Ovary (tissue), 9 donors: ENCODE data around the gene ELOVL3. TPM values are rescaled to one million over a fixed set of nuclear protein-coding genes. Genes with fewer than 3 reads are reported as not detected.
A peak's percentile ranks its signal among the peaks of the same experiment; 100 is the strongest.

Source experiments
- DNase-seq, 5 donors: peaks; one replicate each; pipeline ENCODE4 v3.0.0-alpha.2; 2019 to 2020
- H3K27ac ChIP-seq, 2 donors: fragments of 200-600 bp; one replicate each; pipeline versions ENCODE4 v1.5.1 to v1.8.0; 2019 to 2022
- H3K27me3 ChIP-seq: fragments of 200-600 bp; one replicate; pipeline ENCODE4 v1.8.0; 2022
- H3K36me3 ChIP-seq: fragments of 200-600 bp; sonication (generic); one replicate; pipeline ENCODE4 v1.5.1; 2019
- H3K4me1 ChIP-seq: one replicate; pipeline ENCODE4 v1.8.1; 2013; ENCODE audit warnings: mild to moderate bottlenecking, moderate library complexity; ENCODE audit not compliant: insufficient read depth
- H3K4me3 ChIP-seq: fragments of 200-600 bp; sonication (generic); one replicate; pipeline ENCODE4 v1.5.1; 2017
- H3K9me3 ChIP-seq, 2 donors: fragments of 200-600 bp in 1 of 2; sonication (generic) in 1 of 2; one replicate each; pipeline versions ENCODE4 v1.5.1 to v1.8.1; 2013 to 2019; ENCODE audit warnings: mild to moderate bottlenecking in 1 of 2, moderate library complexity in 1 of 2
- EP300 ChIP-seq: sonication (generic); formaldehyde crosslinking; IDR thresholded peaks from one replicate; pipeline ENCODE4 v1.6.1; 2017; ENCODE audit warnings: antibody characterized with exemption
- POLR2A ChIP-seq: fragments of 450-650 bp; IDR thresholded peaks from one replicate; pipeline ENCODE4 v1.6.1; 2017; ENCODE audit warnings: antibody characterized with exemption, mild to moderate bottlenecking, moderate library complexity
- WGBS, 3 donors: extraction: QIAGEN DNeasy Blood & Tissue Kit in 1 of 3; methylation state at CpG; one replicate each; pipeline versions ENCODE4 v1.1.5 to v1.1.7; 2013 to 2017; 5-methylcytosine and 5-hydroxymethylcytosine counted together
- intact Hi-C, 4 donors: fragments of 100-400 bp; cut with DNase I; formaldehyde crosslinking; loops; one replicate each; pipeline versions ENCODE4 v1.11.0 to v1.15.1; 2022 to 2023
- polyA plus RNA-seq, 2 donors: library from polyadenylated mRNA; stranded (reverse); fragments of 200-250 nt in 1 of 2; fragments of 350-450 nt in 1 of 2; fragmentation: Illumina TruSeq in 1 of 2; extraction: RNeasy Lipid Tissue Mini Kit (QIAGEN cat#74804) in 1 of 2; gene quantifications; one replicate each; pipeline ENCODE4 v1.2.3, GENCODE V29; 2013 to 2014
- total RNA-seq, 7 donors: library from RNA; depleted of rRNA in 2 of 7; stranded (reverse); fragments of >200 nt in 2 of 7; fragmentation: NEBNext Ultra II Directional in 3 of 7; extraction: Animal tissue kit (Norgen Biotek cat#: 25700) in 3 of 7; gene quantifications; one replicate each; pipeline versions ENCODE4 v1.1.0 to v1.2.4, GENCODE V29; 2016 to 2023
- TF ChIP-seq, protein P1 (sequence below), 3 donors: fragments of 450-650 bp in 2 of 3; fragments of 200-600 bp in 1 of 3; IDR thresholded peaks; one replicate each; pipeline versions ENCODE4 v1.5.1 to v1.8.0; 2016 to 2022; ENCODE audit warnings: antibody characterized with exemption in 3 of 3, mild to moderate bottlenecking in 1 of 3
- donor health status: DM: no; HTN: no; CAD: no; lungs with moderate emphysema.
- donor health status: DM: no; HTN: no; CAD: no.
- donor health status: Bipolar disorder and iron deficiency.
- donor health status: DM: yes; HTN: yes; CAD: no.
- donor health status: DM: no; HTN: no; CAD: no.
- donor health status: DM: yes; HTN: yes; CAD: no.

Gene ELOVL3
- total and polyA plus RNA-seq, 9 donors: 0.08 to 1.0 TPM; not detected in 7

DNA sequence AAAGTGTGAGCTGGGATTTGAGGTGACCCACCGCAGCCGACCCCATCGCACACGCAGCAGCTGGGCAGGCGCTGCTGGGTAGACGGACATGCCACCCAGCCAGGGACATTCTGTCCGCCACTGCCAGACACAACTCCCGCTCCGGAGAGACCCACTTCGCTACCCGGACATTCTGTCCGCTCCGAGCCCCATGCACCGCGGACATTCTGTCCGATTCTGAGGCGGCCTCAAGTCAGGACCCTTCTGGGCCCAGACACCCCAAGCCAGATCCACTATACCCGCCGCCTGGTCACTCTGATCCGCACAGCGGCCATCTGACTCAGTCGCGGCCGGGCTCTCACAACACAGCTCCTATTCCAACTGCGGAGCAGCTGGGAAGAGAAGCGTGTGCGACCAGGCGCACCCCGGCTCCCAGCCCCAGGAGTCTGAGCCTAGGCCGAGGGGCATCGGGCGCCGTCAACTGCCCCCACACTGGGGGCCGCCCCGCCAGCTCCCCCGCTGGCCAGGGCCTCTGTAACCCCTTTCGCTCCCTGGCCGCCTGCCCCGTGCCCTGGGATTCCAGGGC lies 14.4 kb downstream of the ELOVL3 start:
- H3K27ac ChIP-seq: no peak overlapping the region
- 25 to 31% (median 25%) methylated on average over 29 to 39 of the region's 39 CpGs for WGBS, 3 donors
- peak in 1 of 5 donors; percentile 50 for DNase-seq
- peak overlapping the region; percentile 41 for H3K4me3 ChIP-seq
- peaks cover 11% of the 10 kb centered on the region for H3K4me1 ChIP-seq
- H3K36me3 ChIP-seq: no peaks in the 10 kb centered on the region
- intact Hi-C loops: no loop called here
- TF ChIP-seq, protein P1, sequence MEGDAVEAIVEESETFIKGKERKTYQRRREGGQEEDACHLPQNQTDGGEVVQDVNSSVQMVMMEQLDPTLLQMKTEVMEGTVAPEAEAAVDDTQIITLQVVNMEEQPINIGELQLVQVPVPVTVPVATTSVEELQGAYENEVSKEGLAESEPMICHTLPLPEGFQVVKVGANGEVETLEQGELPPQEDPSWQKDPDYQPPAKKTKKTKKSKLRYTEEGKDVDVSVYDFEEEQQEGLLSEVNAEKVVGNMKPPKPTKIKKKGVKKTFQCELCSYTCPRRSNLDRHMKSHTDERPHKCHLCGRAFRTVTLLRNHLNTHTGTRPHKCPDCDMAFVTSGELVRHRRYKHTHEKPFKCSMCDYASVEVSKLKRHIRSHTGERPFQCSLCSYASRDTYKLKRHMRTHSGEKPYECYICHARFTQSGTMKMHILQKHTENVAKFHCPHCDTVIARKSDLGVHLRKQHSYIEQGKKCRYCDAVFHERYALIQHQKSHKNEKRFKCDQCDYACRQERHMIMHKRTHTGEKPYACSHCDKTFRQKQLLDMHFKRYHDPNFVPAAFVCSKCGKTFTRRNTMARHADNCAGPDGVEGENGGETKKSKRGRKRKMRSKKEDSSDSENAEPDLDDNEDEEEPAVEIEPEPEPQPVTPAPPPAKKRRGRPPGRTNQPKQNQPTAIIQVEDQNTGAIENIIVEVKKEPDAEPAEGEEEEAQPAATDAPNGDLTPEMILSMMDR (IDR thresholded peaks at IDR 0.05): no peak
- TF ChIP-seq POLR2A (no peak), EP300 (no peak)
- H3K27me3 ChIP-seq: no peaks in the 10 kb centered on the region
- no peaks in the 10 kb centered on the region for H3K9me3 ChIP-seq

DNA sequence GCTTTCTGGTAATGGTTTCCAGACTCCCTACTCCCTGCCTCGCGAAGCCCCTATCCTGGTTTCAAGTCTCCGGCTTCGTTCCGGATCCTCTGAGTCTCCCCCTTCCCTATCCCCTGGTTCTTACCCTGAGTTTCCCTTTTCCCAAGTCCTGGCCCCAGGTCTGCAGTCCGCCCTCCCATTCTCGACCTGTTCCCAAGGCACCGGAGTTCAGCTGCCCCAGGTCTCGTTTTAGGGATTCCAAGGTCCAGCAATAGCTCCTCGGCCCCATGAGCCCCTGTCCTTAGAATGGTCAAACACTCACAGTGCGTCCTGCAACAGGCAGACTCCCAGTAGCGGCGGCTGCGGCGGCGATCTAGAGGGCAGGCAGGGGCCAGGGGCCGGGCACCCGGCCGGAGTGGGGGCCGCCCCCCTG lies 14.9 kb downstream of the ELOVL3 start:
- intact Hi-C loops: no loop called here
- Histone ChIP-seq H3K36me3 (no peaks in the 10 kb centered on the region), H3K27me3 (no peaks in the 10 kb centered on the region), H3K27ac (no peak overlapping the region), H3K4me3 (peak overlapping the region; percentile 41), H3K9me3 (no peaks in the 10 kb centered on the region), H3K4me1 (peaks cover 11% of the 10 kb centered on the region)
- 0 to 2% (median 0%) methylated on average over 17 to 20 of the region's 20 CpGs for WGBS, 3 donors
- no peak for DNase-seq
- TF ChIP-seq, protein P1 (IDR thresholded peaks at IDR 0.05): no peak
- TF ChIP-seq POLR2A: no peak
- no peak for TF ChIP-seq EP300

DNA sequence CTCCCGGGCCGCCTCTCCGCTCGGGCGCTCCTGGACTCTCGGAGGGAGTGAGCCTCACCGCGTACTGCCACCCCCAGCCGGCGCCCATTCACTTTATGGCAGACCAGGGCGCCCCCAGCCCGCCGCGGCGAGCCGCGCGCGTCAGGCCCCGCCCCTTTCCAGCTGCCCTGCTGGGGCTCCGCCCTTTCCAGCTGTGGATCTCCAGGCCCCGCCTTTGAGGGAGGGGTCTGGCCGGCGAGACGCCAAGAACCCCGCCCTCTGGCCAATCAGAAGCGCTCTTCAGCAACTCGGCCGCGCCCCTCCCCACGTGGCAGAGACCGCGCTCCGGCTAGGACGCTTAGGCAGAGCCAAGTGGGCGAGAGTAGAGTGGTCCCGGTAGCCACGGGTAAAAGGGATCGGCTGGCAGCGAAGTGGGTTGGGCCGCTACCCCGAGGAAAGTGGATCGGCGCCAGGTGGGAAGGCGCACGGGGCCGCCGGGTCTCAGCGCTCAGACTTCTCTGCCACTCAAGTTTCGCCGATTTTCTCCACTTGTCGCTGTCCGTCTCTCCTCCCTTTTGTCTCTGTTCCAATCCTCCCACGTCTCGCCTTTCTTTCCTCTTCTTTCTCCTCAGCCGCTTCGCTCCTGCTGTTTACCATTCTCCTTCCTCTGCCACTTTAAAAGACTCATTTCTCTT lies 15.5 kb downstream of the ELOVL3 start, which contains the start of gene PITX3:
TSS of gene PITX3 (minus strand) at position 69 of the 674 bp plus-strand sequence. CDS start 9,432 bp downstream, outside the sequence.
- Histone ChIP-seq H3K36me3 (no peaks in the 10 kb centered on the region), H3K4me3 (peak within 1 kb of the TSS; percentile 41)
- WGBS, 3 donors: 1 to 4% (median 2%) methylated on average over 56 to 57 of the region's 57 CpGs

DNA sequence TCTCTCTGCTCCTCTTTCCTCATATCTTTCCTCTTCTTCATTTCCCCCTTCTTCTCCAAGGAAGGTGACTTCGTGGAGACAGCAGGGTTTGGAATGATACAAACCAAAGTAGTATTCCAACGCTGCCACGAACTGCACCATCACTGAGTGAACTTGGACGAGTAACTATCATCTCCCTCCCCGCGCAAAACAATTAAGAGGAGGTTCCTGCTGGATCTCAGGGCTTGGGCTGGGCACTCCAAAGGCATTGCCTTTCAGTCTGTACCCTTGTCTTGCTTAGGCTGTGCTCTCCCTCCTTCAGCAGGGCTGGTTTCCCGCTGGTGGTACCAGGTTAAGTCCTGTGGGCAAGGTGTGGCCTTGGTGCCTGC lies 16.0 kb downstream of the ELOVL3 start:
- no peak for DNase-seq
- H3K36me3 ChIP-seq: no peaks in the 10 kb centered on the region
- no peaks in the 10 kb centered on the region for H3K9me3 ChIP-seq
- H3K27me3 ChIP-seq: no peaks in the 10 kb centered on the region
- peaks cover 14% of the 10 kb centered on the region for H3K4me1 ChIP-seq
- 12 to 17% (median 14%) methylated on average over 7 of the region's 7 CpGs for WGBS, 3 donors
- intact Hi-C loops: no loop called here
- TF ChIP-seq POLR2A: no peak
- TF ChIP-seq, protein P1 (IDR thresholded peaks at IDR 0.05): no peak
- TF ChIP-seq EP300: no peak
- H3K27ac ChIP-seq: no peak overlapping the region
- peak overlapping the region; percentile 41 for H3K4me3 ChIP-seq

More for the DNA sequence above, 15.5 kb downstream of the ELOVL3 start, which contains the start of gene PITX3:
- Histone ChIP-seq H3K4me1 (peaks cover 13% of the 10 kb centered on the region), H3K27ac (no peak within 1 kb of the TSS), H3K9me3 (no peaks in the 10 kb centered on the region), H3K27me3 (no peaks in the 10 kb centered on the region)
- TF ChIP-seq, protein P1 (IDR thresholded peaks at IDR 0.05): no peak
- intact Hi-C loops: no loop called here
- DNase-seq: peak; percentile 91 to 98 (median 96)
